Measurements from ENCODE around the gene PKNOX2.
A peak's percentile ranks its signal among the peaks of the same experiment; 100 is the strongest.

Gene PKNOX2

GRCh38 chr11:125423247-125423849 lies 258.8 kb downstream of the PKNOX2 start:
- DNase-seq = peak in 1 of 2 experiments; percentile 19

GRCh38 chr11:125425601-125426000 lies 261.1 kb downstream of the PKNOX2 start:
- DNase-seq = no peak

GRCh38 chr11:125426818-125427528 lies 262.4 kb downstream of the PKNOX2 start:
- no peak for DNase-seq

- DNase-seq = no peak
These were observed 264.1 kb downstream of the PKNOX2 start for GRCh38 chr11:125428486-125429173.

- DNase-seq = peak; percentile 58 to 62
These were observed 264.7 kb downstream of the PKNOX2 start for GRCh38 chr11:125429174-125429707.

GRCh38 chr11:125429807-125430678 lies 265.5 kb downstream of the PKNOX2 start:
- no peak for DNase-seq

- DNase-seq = no peak
These were observed 266.5 kb downstream of the PKNOX2 start for GRCh38 chr11:125431009-125431408.

GRCh38 chr11:125431481-125431880 lies 266.9 kb downstream of the PKNOX2 start:
- DNase-seq = no peak

GRCh38 chr11:125433454-125434121 lies 269.0 kb downstream of the PKNOX2 start:
- DNase-seq = peak; percentile 20 to 25

GRCh38 chr11:125435461-125436238 lies 271.1 kb downstream of the PKNOX2 start:
- no peak for DNase-seq

GRCh38 chr11:125441648-125442410 lies 277.3 kb downstream of the PKNOX2 start:
- no peak for DNase-seq

GRCh38 chr11:125442946-125443345 lies 278.4 kb downstream of the PKNOX2 start:
- DNase-seq = no peak

- no peak for DNase-seq
These were observed 279.3 kb downstream of the PKNOX2 start for GRCh38 chr11:125443767-125444311.

- DNase-seq = no peak
These were observed 281.2 kb downstream of the PKNOX2 start for GRCh38 chr11:125445731-125446130.

GRCh38 chr11:125446279-125446678 lies 281.7 kb downstream of the PKNOX2 start:
- no peak for DNase-seq

- no peak for DNase-seq
These were observed 283.2 kb downstream of the PKNOX2 start for GRCh38 chr11:125447721-125448120.

GRCh38 chr11:125448136-125448535 lies 283.6 kb downstream of the PKNOX2 start:
- no peak for DNase-seq

- no peak for DNase-seq
These were observed 285.0 kb downstream of the PKNOX2 start for GRCh38 chr11:125449565-125449964.

GRCh38 chr11:125451400-125452124 lies 287.0 kb downstream of the PKNOX2 start:
- DNase-seq = peak; percentile 10 to 29

GRCh38 chr11:125452125-125452470 lies 287.5 kb downstream of the PKNOX2 start:
- no peak for DNase-seq
